Naive thymus-derived CD4-positive, alpha-beta T cell (primary cell): ENCODE measurements around the gene CD200. TPM values are rescaled to one million over a fixed set of nuclear protein-coding genes. Genes with fewer than 3 reads are reported as not detected.

Source experiments
- ATAC-seq: fragments of 150-1000 bp; cut with Tn5 transposase; 2 replicates; pipeline ENCODE4 v1.10.0; 2021; ENCODE audit warnings: mild to moderate bottlenecking, moderate library complexity
- CTCF ChIA-PET: fragments of 350-600 bp; sonication (Branson Sonifier 250); formaldehyde crosslinking; loops from one replicate; lab custom pipeline; 2021; ENCODE audit warnings: antibody characterized with exemption; lab: Charles Lee
- POLR2A ChIA-PET: fragments of 350-600 bp; sonication (Branson Sonifier 250); formaldehyde crosslinking; loops from one replicate; lab custom pipeline; 2021; ENCODE audit warnings: antibody characterized with exemption, inconsistent platforms; lab: Charles Lee
- DNase-seq, 9 donors: peaks; one replicate each; pipeline versions ENCODE4 v3.0.0 to v3.0.0-alpha.2; 2020 to 2022; ENCODE audit warnings: mixed read lengths in 1 of 9
- H3K27ac ChIP-seq: one replicate; pipeline ENCODE4 v1.7.0; 2013; ENCODE audit warnings: mild to moderate bottlenecking, low read depth, low read length, moderate library complexity
- H3K27me3 ChIP-seq, 2 donors: one replicate each; pipeline ENCODE4 v1.7.0; 2013; ENCODE audit warnings: low read length in 2 of 2, mild to moderate bottlenecking in 2 of 2, moderate library complexity in 2 of 2; ENCODE audit not compliant: control insufficient read depth in 2 of 2, insufficient read depth in 2 of 2
- H3K36me3 ChIP-seq, 3 experiments: 1 replicate in 2 of 3; 2 replicates in 1 of 3; pipeline ENCODE4 v1.7.0; 2013; ENCODE audit warnings: low read length in 3 of 3, mild to moderate bottlenecking in 3 of 3, moderate library complexity in 1 of 3; ENCODE audit not compliant: insufficient read depth in 3 of 3, control insufficient read depth in 2 of 3
- H3K4me1 ChIP-seq, 2 donors: one replicate each; pipeline ENCODE4 v1.7.0; 2013; ENCODE audit warnings: low read length in 2 of 2, mild to moderate bottlenecking in 2 of 2, moderate library complexity in 1 of 2; ENCODE audit not compliant: control insufficient read depth in 2 of 2, insufficient read depth in 2 of 2
- H3K4me3 ChIP-seq: 2 replicates; pipeline ENCODE4 v1.7.0; 2013; ENCODE audit warnings: mild to moderate bottlenecking, low read length
- H3K9me3 ChIP-seq, 3 experiments: 1 replicate in 2 of 3; 2 replicates in 1 of 3; pipeline ENCODE4 v1.7.0; 2013; ENCODE audit warnings: low read length in 3 of 3; ENCODE audit not compliant: control insufficient read depth in 2 of 3
- H3K27ac Mint-ChIP-seq, 9 donors: one replicate each; pipeline ENCODE4 v1.8.0; 2020 to 2022; ENCODE audit warnings: mixed read lengths in 9 of 9, mild to moderate bottlenecking in 8 of 9, moderate library complexity in 5 of 9, inconsistent platforms in 2 of 9
- H3K27me3 Mint-ChIP-seq, 5 donors: one replicate each; pipeline ENCODE4 v1.8.0; 2021 to 2022; ENCODE audit warnings: mixed read lengths in 5 of 5, mild to moderate bottlenecking in 1 of 5
- H3K36me3 Mint-ChIP-seq, 5 donors: one replicate each; pipeline ENCODE4 v1.8.0; 2020 to 2022; ENCODE audit warnings: mixed read lengths in 5 of 5, mild to moderate bottlenecking in 3 of 5, inconsistent platforms in 1 of 5
- H3K4me1 Mint-ChIP-seq, 7 donors: one replicate each; pipeline ENCODE4 v1.8.0; 2020 to 2022; ENCODE audit warnings: mixed read lengths in 7 of 7, mild to moderate bottlenecking in 3 of 7, inconsistent platforms in 1 of 7
- H3K4me3 Mint-ChIP-seq, 10 donors: one replicate each; pipeline ENCODE4 v1.8.0; 2020 to 2022; ENCODE audit warnings: mild to moderate bottlenecking in 10 of 10, mixed read lengths in 10 of 10, moderate library complexity in 6 of 10, inconsistent platforms in 2 of 10
- H3K9me3 Mint-ChIP-seq, 11 donors: one replicate each; pipeline ENCODE4 v1.8.0; 2020 to 2022; ENCODE audit warnings: mixed read lengths in 11 of 11, mild to moderate bottlenecking in 4 of 11, inconsistent platforms in 1 of 11, moderate library complexity in 1 of 11
- intact Hi-C, 2 donors: fragments of 100-400 bp; cut with micrococcal nuclease; formaldehyde crosslinking; loops; one replicate each; pipeline ENCODE4 v1.15.1; 2023
- polyA plus RNA-seq, 2 donors: library from polyadenylated mRNA; unstranded; fragments of 300-500 nt; fragmentation: Illumina TruSeq; gene quantifications; one replicate each; pipeline ENCODE4 v1.2.3, GENCODE V29; 2021
- total RNA-seq, 6 experiments: library from RNA in 5 of 6; stranded (reverse) in 5 of 6; gene quantifications; 1 replicate in 5 of 6; 2 replicates in 1 of 6; pipeline ENCODE4 v1.2.3 and lab custom pipeline; 2021 to 2026

CD200 gene
- total and polyA plus RNA-seq, 7 experiments from 2014 or later: 2.5 to 9.1 (median 2.9) TPM

DNA sequence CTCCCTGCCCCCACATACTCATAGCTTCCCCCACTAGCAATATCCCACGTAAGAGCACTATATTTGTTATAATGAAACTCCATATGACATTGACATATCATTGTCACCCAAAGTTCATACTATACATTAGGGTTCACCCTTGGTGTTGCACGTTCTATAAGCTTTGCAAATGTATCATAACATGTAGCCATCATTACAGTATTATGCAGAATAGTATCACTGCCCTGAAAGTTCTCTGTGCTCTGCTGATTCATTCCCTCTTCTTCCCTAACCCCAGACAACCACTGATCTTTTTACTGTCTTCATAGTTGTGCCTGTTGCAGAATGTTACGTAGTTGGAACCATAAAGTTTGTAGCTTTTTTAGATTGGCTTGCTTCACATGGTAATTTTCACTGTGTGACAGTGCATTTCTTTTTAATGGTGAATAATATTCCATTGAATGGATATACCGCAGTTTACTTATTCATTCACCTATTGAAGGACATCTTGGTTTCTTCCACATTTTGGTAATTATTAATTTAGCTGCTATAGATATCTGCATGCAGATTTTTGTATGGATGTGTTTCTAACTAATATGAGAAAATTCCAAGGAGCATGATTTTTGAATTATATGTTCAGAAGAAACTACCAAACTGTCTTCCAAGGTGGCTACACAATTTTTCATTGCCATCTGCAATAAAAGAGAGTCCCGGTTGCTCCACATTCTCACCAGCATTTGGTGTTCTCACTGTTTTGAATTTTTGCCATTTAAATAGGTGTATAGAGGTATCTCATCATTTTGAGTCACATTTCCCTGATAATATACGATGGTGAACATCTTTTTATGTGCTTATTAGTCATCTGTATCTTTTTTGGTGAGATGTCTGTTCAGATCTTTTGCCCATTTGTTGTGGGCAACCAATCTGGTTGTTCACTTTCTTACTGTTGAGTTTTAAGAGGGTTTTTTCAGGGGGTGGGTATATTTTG is 59.7 kb downstream of the CD200 start:
- no peaks in the 10 kb centered on the region for H3K27me3 Mint-ChIP-seq
- peaks cover 0 to 13% (median 4%) of the 10 kb centered on the region in 11 donors for H3K9me3 Mint-ChIP-seq
- Histone ChIP-seq H3K4me3 (no peak overlapping the region), H3K27me3 (no peaks in the 10 kb centered on the region), H3K36me3 (no peaks in the 10 kb centered on the region), H3K4me1 (peaks cover 0 to 9% of the 10 kb centered on the region in 2 donors), H3K9me3 (no peaks in the 10 kb centered on the region), H3K27ac (no peak overlapping the region)
- POLR2A ChIA-PET: interaction anchor here (0.6 kb wide), 1 partner anchor 20 kb away, joined by 3 read pairs; no protein-coding TSS in a partner anchor
- H3K36me3 Mint-ChIP-seq: peaks cover 0 to 13% (median 0%) of the 10 kb centered on the region in 5 donors
- no peak overlapping the region for H3K27ac Mint-ChIP-seq
- ATAC-seq (no peak), DNase-seq (no peak)
- CTCF ChIA-PET: no interaction called here
- peaks cover 27 to 52% (median 44%) of the 10 kb centered on the region in 7 donors for H3K4me1 Mint-ChIP-seq
- no peak overlapping the region for H3K4me3 Mint-ChIP-seq
- intact Hi-C loops: no loop called here

DNA sequence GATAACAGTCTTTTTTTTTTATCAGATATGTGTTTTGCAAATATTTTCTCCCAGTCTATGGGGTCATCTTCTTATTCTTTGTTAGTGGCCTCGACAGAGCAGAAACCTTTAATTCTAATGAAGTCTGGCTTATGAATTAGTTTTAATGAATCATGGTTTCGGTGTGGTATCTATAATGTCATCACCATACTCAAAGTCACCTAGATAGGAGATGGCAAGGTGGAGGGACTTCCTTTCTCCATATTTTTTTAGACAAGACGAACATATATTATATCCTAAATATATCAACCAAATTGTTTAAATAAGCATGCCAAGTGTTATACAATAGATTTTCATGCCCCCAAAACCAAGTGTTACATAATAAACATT is 60.4 kb downstream of the CD200 start:
- intact Hi-C loops: no loop called here
- Mint-ChIP-seq H3K27me3 (no peaks in the 10 kb centered on the region), H3K9me3 (peaks cover 0 to 13% (median 4%) of the 10 kb centered on the region in 11 donors), H3K4me3 (no peak overlapping the region), H3K36me3 (peaks cover 0 to 16% (median 0%) of the 10 kb centered on the region in 5 donors), H3K4me1 (peaks cover 25 to 49% (median 46%) of the 10 kb centered on the region in 7 donors), H3K27ac (no peak overlapping the region)
- POLR2A ChIA-PET: no interaction called here
- CTCF ChIA-PET: interaction anchor here (0.7 kb wide), 1 partner anchor 105 kb away, joined by 4 read pairs; no protein-coding TSS in a partner anchor
- no peaks in the 10 kb centered on the region for H3K36me3 ChIP-seq
- ATAC-seq (no peak), DNase-seq (no peak)
- no peak overlapping the region for H3K4me3 ChIP-seq
- H3K27me3 ChIP-seq: no peaks in the 10 kb centered on the region
- H3K4me1 ChIP-seq: peaks cover 0 to 9% of the 10 kb centered on the region in 2 donors
- no peak overlapping the region for H3K27ac ChIP-seq
- H3K9me3 ChIP-seq: no peaks in the 10 kb centered on the region

GRCh38 chr3:112394003-112394640 is 61.2 kb downstream of the CD200 start:
- Histone ChIP-seq H3K27ac (no peak overlapping the region), H3K4me3 (no peak overlapping the region), H3K9me3 (no peaks in the 10 kb centered on the region), H3K4me1 (peaks cover 0 to 5% of the 10 kb centered on the region in 2 donors), H3K36me3 (no peaks in the 10 kb centered on the region), H3K27me3 (no peaks in the 10 kb centered on the region)
- intact Hi-C loops: no loop called here
- no peak overlapping the region for H3K27ac Mint-ChIP-seq
- H3K36me3 Mint-ChIP-seq: peaks cover 0 to 16% (median 0%) of the 10 kb centered on the region in 5 donors
- H3K4me1 Mint-ChIP-seq: peaks cover 19 to 43% (median 38%) of the 10 kb centered on the region in 7 donors
- POLR2A ChIA-PET: interaction anchor here (0.6 kb wide), 1 partner anchor 71 kb away, joined by 3 read pairs; no protein-coding TSS in a partner anchor
- H3K27me3 Mint-ChIP-seq: no peaks in the 10 kb centered on the region
- H3K9me3 Mint-ChIP-seq: peaks cover 0 to 13% (median 4%) of the 10 kb centered on the region in 11 donors
- CTCF ChIA-PET: interaction anchor here (0.7 kb wide), 1 partner anchor 104 kb away, joined by 4 read pairs; no protein-coding TSS in a partner anchor
- H3K4me3 Mint-ChIP-seq: no peak overlapping the region
- DNase-seq (no peak), ATAC-seq (no peak)

- POLR2A ChIA-PET: no interaction called here
- no peak overlapping the region for H3K4me3 ChIP-seq
- no peaks in the 10 kb centered on the region for H3K9me3 ChIP-seq
- H3K4me3 Mint-ChIP-seq: peak overlapping the region in 2 of 10 donors; percentile 1 to 8
- no peak overlapping the region for H3K27ac Mint-ChIP-seq
- peaks cover 0 to 5% of the 10 kb centered on the region in 2 donors for H3K4me1 ChIP-seq
- CTCF ChIA-PET: interaction anchor here (0.5 kb wide), 1 partner anchor 53 kb away, joined by 3 read pairs; no protein-coding TSS in a partner anchor
- ATAC-seq: no peak
- no peaks in the 10 kb centered on the region for H3K27me3 Mint-ChIP-seq
- peaks cover 15 to 34% (median 27%) of the 10 kb centered on the region in 7 donors for H3K4me1 Mint-ChIP-seq
- no peaks in the 10 kb centered on the region for H3K27me3 ChIP-seq
- no peak overlapping the region for H3K27ac ChIP-seq
- H3K36me3 Mint-ChIP-seq: peaks cover 0 to 16% (median 0%) of the 10 kb centered on the region in 5 donors
- H3K9me3 Mint-ChIP-seq: peaks cover 0 to 13% (median 4%) of the 10 kb centered on the region in 11 donors
- no peak for DNase-seq
- H3K36me3 ChIP-seq: no peaks in the 10 kb centered on the region
- intact Hi-C loops: no loop called here
These were observed 62.4 kb downstream of the CD200 start for GRCh38 chr3:112395181-112395895.

DNA sequence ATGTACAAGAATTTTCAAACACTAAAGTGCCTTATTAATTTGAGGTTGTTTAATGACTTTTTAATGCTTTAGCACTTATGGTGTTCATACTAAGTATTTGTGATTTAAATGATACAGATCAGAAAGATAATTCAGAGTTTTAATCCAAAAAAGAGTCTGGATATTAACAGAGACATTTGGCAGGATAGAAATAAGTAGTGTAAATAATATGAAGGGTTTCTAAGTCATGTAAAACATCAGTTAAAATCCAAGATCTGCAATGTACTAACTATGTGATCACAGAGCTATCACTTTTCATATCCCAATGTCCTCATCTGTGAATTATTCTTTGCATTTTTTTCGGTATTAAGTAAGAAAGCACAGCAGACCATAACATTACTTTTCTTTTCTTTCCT is 62.9 kb downstream of the CD200 start:
- ChIA-PET CTCF (interaction anchor here (0.5 kb wide), 1 partner anchor 54 kb away, joined by 3 read pairs; no protein-coding TSS in a partner anchor), POLR2A (no interaction called here)
- no peaks in the 10 kb centered on the region for H3K27me3 Mint-ChIP-seq
- Histone ChIP-seq H3K9me3 (no peaks in the 10 kb centered on the region), H3K36me3 (no peaks in the 10 kb centered on the region), H3K27me3 (no peaks in the 10 kb centered on the region), H3K4me3 (no peak overlapping the region), H3K4me1 (peaks cover 0 to 5% of the 10 kb centered on the region in 2 donors), H3K27ac (no peak overlapping the region)
- H3K36me3 Mint-ChIP-seq: peaks cover 0 to 16% (median 0%) of the 10 kb centered on the region in 5 donors
- peaks cover 0 to 13% (median 4%) of the 10 kb centered on the region in 11 donors for H3K9me3 Mint-ChIP-seq
- intact Hi-C loops: no loop called here
- H3K4me1 Mint-ChIP-seq: peaks cover 12 to 30% (median 23%) of the 10 kb centered on the region in 7 donors
- ATAC-seq (no peak), DNase-seq (no peak)
- no peak overlapping the region for H3K27ac Mint-ChIP-seq
- no peak overlapping the region for H3K4me3 Mint-ChIP-seq

DNA sequence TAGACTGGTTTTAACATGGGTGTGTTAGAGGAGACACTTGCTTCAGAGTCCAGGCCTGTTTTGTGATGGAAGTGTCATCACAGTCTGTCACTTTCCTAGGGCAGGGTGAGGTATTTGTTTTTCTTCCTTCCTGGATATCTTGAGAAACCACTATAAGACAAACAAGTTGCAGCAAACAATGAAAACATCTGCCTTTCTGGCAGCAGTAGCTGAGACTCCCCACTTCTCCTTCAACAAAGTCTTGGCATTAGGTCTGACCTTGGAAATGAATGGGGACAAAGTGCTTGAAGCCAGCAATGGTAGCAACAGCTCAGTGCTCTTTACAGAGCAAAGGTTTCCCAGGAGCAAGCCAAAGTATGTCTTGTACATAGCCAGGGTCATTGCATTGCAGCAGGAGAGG is 64.6 kb downstream of the CD200 start:
- no peak for DNase-seq
- POLR2A ChIA-PET: no interaction called here
- H3K4me1 ChIP-seq: no peaks in the 10 kb centered on the region

More for the DNA sequence above, 64.6 kb downstream of the CD200 start:
- no peak for ATAC-seq
- H3K36me3 Mint-ChIP-seq: peaks cover 0 to 12% (median 0%) of the 10 kb centered on the region in 5 donors
- H3K27me3 Mint-ChIP-seq: no peaks in the 10 kb centered on the region
- peaks cover 5 to 20% (median 13%) of the 10 kb centered on the region in 7 donors for H3K4me1 Mint-ChIP-seq
- CTCF ChIA-PET: interaction anchor here (0.7 kb wide), 1 partner anchor 10 kb away, joined by 3 read pairs; no protein-coding TSS in a partner anchor
- H3K4me3 Mint-ChIP-seq: no peak overlapping the region
- H3K27ac Mint-ChIP-seq: no peak overlapping the region
- intact Hi-C loops: no loop called here
- Histone ChIP-seq H3K27ac (no peak overlapping the region), H3K9me3 (no peaks in the 10 kb centered on the region), H3K4me3 (no peak overlapping the region), H3K36me3 (no peaks in the 10 kb centered on the region), H3K27me3 (no peaks in the 10 kb centered on the region)
- peaks cover 0 to 10% (median 2%) of the 10 kb centered on the region in 11 donors for H3K9me3 Mint-ChIP-seq
